ENCODE data around the gene ZNF567.
A peak's percentile ranks its signal among the peaks of the same experiment; 100 is the strongest.
"Not testable (repeated sequence)": the region's sequence is repeated elsewhere in the genome, so short reads cannot be mapped to it uniquely, and the experiment has no call there.

ZNF567 gene

GRCh38 chr19:36687214-36688056 lies at the start of gene ZNF567:
ZNF567 (plus strand) TSS chr19:36687612; CDS start chr19:36694868, 7,256 bp downstream.
- peak; percentile 97 for DNase-seq (ENCODE audit: low read depth in 2 of 2)

GRCh38 chr19:36638862-36639510 lies 48.4 kb upstream of the ZNF567 start:
- no peak for DNase-seq (ENCODE audit: low read depth in 2 of 2)

GRCh38 chr19:36646746-36647145 lies 40.7 kb upstream of the ZNF567 start:
- DNase-seq (ENCODE audit: low read depth in 2 of 2), result no peak

- DNase-seq (ENCODE audit: low read depth in 2 of 2), result no peak
Measured at GRCh38 chr19:36652958-36653357, 34.5 kb upstream of the ZNF567 start.

- DNase-seq (ENCODE audit: low read depth in 2 of 2), result no peak
Measured at GRCh38 chr19:36665832-36666231, 21.6 kb upstream of the ZNF567 start.

GRCh38 chr19:36668646-36669045 lies 18.8 kb upstream of the ZNF567 start:
- no peak for DNase-seq (ENCODE audit: low read depth in 2 of 2)

GRCh38 chr19:36672368-36672767 lies 15.0 kb upstream of the ZNF567 start:
- DNase-seq (ENCODE audit: low read depth in 2 of 2), result no peak

GRCh38 chr19:36674201-36674600 lies 13.2 kb upstream of the ZNF567 start:
- DNase-seq (ENCODE audit: low read depth in 2 of 2), result no peak

- DNase-seq (ENCODE audit: low read depth in 2 of 2), result no peak
Measured at GRCh38 chr19:36679455-36679854, 8.0 kb upstream of the ZNF567 start.

- no peak for DNase-seq (ENCODE audit: low read depth in 2 of 2)
Measured at GRCh38 chr19:36685835-36686234, 1.6 kb upstream of the ZNF567 start.

GRCh38 chr19:36686365-36687213 lies 823 bp upstream of the ZNF567 start:
- DNase-seq (ENCODE audit: low read depth in 2 of 2), result no peak

GRCh38 chr19:36688058-36688457 lies 646 bp downstream of the ZNF567 start:
- no peak for DNase-seq (ENCODE audit: low read depth in 2 of 2)

GRCh38 chr19:36707134-36707533 lies 19.7 kb downstream of the ZNF567 start:
- DNase-seq (ENCODE audit: low read depth in 2 of 2), result no peak

- no peak for DNase-seq (ENCODE audit: low read depth in 2 of 2)
Measured at GRCh38 chr19:36709423-36709822, 22.0 kb downstream of the ZNF567 start.

- DNase-seq (ENCODE audit: low read depth in 2 of 2), result no peak
Measured at GRCh38 chr19:36719687-36720556, 32.5 kb downstream of the ZNF567 start.

GRCh38 chr19:36736166-36736565 lies 48.8 kb downstream of the ZNF567 start:
- DNase-seq (ENCODE audit: low read depth in 2 of 2), result not testable (repeated sequence)

- no peak for DNase-seq (ENCODE audit: low read depth in 2 of 2)
Measured at GRCh38 chr19:36745870-36746269, 58.5 kb downstream of the ZNF567 start.

GRCh38 chr19:36747750-36748149 lies 60.3 kb downstream of the ZNF567 start:
- DNase-seq (ENCODE audit: low read depth in 2 of 2), result no peak

- DNase-seq (ENCODE audit: low read depth in 2 of 2), result no peak
Measured at GRCh38 chr19:36748431-36749275, 61.2 kb downstream of the ZNF567 start.

- DNase-seq (ENCODE audit: low read depth in 2 of 2), result not testable (repeated sequence)
Measured at GRCh38 chr19:36749613-36750012, 62.2 kb downstream of the ZNF567 start.
